D721Med (cell line): ENCODE data around the gene LRRC46.

Source experiments
- DNase-seq: peaks from one replicate; pipeline ENCODE4 v3.0.0; 2011; ENCODE audit warnings: low spot score; ENCODE audit not compliant: insufficient read length
- FAIRE-seq: peaks from 2 replicates; lab custom pipeline; 2011; peaks lifted over from hg19 to GRCh38; lab: Jason Lieb, UNC
- TF ChIP-seq, protein P1 (sequence below): IDR thresholded peaks from 2 replicates; pipeline ENCODE4 v1.5.1; 2012; ENCODE audit warnings: mild to moderate bottlenecking, control low read depth; ENCODE audit not compliant: insufficient read depth; ENCODE audit errors: missing control alignments

LRRC46 gene

DNA sequence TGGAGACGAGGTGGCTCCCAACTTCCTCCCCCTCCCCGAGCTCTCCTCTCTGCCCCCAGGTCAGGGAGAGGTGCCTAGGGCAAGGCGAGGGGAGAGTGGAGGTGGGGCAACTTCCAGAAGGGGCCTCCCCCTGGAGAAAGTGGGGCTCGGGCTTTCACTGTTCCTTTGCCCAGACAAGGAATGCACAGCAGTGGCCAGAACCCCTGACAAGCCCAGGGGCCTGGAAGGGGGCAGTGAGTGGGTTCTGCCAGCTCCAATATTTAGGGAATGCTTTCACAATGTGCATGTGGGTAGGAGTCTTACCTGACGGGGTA is 52.9 kb downstream of the LRRC46 start:
- TF ChIP-seq, protein P1, sequence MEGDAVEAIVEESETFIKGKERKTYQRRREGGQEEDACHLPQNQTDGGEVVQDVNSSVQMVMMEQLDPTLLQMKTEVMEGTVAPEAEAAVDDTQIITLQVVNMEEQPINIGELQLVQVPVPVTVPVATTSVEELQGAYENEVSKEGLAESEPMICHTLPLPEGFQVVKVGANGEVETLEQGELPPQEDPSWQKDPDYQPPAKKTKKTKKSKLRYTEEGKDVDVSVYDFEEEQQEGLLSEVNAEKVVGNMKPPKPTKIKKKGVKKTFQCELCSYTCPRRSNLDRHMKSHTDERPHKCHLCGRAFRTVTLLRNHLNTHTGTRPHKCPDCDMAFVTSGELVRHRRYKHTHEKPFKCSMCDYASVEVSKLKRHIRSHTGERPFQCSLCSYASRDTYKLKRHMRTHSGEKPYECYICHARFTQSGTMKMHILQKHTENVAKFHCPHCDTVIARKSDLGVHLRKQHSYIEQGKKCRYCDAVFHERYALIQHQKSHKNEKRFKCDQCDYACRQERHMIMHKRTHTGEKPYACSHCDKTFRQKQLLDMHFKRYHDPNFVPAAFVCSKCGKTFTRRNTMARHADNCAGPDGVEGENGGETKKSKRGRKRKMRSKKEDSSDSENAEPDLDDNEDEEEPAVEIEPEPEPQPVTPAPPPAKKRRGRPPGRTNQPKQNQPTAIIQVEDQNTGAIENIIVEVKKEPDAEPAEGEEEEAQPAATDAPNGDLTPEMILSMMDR = no peak
- DNase-seq (no peak), FAIRE-seq (no peak)

DNA sequence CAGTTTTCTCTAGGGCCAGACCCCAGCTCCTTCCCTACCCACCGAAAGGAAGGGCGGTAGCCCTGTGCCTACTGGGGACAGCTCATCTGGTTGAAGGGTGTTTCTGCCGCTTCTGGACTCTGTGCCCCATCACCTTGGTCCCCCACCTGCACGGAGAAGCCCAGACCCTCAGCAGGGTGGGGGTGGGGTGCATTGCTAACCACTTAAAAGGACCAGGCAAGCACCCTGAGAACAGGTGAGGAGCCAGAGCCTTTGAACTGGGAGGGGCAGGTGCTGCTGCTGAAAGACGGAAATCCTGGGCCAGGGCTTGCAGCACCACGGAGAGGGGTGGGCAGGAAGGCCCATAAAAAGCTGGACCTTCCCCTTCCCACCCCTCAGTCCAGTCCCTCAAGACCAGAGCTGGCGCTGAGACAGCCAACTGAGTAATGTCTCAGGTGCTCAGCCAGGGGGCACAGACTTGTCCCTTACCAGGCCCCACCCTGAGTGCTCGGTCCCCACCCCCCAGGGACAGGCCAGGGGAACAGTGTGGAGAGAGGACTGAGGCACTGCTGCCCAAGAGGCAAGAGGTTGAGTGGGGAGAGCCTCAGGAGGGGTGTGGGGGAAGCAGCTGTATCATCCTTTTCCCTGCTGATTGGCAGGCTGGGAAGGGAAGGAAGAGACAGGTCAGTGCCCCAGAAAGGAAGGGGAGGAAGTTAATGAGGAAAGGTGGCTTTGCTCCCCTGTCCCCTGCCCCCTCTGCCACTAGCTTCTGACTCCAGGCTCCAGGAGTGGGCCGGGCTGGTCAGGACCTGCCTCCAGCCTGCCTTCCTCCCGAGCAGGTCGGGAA is 53.6 kb downstream of the LRRC46 start:
- FAIRE-seq (no peak), DNase-seq (no peak)
- TF ChIP-seq, protein P1 = no peak
